Activated T-helper 2 cell treated with anti-CD3 and anti-CD28 coated beads, Interferon-gamma antibody, Interleukin-2, Interleukin-4, amounts not matched to agents 10 μg/mL and 5 μg/mL and 100 μg/mL, durations not matched to agents 14 hours and 24 hours and 36 hours (primary cell): ENCODE data around the gene EXOC7. TPM values are rescaled to one million over a fixed set of nuclear protein-coding genes. Genes with fewer than 3 reads are reported as not detected.

Experiments used
- DNase-seq: peaks from one replicate; pipeline ENCODE4 v3.0.0; 2021; ENCODE audit warnings: low spot score
- H3K27ac Mint-ChIP-seq: one replicate; pipeline ENCODE4 v1.8.0; 2021; ENCODE audit warnings: mixed read lengths
- H3K27me3 Mint-ChIP-seq: one replicate; pipeline ENCODE4 v1.8.0; 2021; ENCODE audit warnings: low read depth, mixed read lengths
- H3K36me3 Mint-ChIP-seq: one replicate; pipeline ENCODE4 v1.8.0; 2021; ENCODE audit warnings: low read depth, mixed read lengths
- H3K4me1 Mint-ChIP-seq: one replicate; pipeline ENCODE4 v1.8.0; 2021; ENCODE audit warnings: low read depth, mixed read lengths
- H3K4me3 Mint-ChIP-seq: one replicate; pipeline ENCODE4 v1.8.0; 2021; ENCODE audit warnings: low read depth, mild to moderate bottlenecking, moderate library complexity, mixed read lengths
- H3K9me3 Mint-ChIP-seq: one replicate; pipeline ENCODE4 v1.8.0; 2021; ENCODE audit warnings: mixed read lengths
- intact Hi-C: fragments of 100-400 bp; cut with micrococcal nuclease; formaldehyde crosslinking; loops from one replicate; pipeline ENCODE4 v1.15.1; 2023
- total RNA-seq: library from RNA; stranded (reverse); gene quantifications from 2 replicates; pipeline ENCODE4 v1.2.3, GENCODE V29; 2022

The EXOC7 gene
- total RNA-seq, 1 donor from 2014 or later, result 103 TPM

DNA sequence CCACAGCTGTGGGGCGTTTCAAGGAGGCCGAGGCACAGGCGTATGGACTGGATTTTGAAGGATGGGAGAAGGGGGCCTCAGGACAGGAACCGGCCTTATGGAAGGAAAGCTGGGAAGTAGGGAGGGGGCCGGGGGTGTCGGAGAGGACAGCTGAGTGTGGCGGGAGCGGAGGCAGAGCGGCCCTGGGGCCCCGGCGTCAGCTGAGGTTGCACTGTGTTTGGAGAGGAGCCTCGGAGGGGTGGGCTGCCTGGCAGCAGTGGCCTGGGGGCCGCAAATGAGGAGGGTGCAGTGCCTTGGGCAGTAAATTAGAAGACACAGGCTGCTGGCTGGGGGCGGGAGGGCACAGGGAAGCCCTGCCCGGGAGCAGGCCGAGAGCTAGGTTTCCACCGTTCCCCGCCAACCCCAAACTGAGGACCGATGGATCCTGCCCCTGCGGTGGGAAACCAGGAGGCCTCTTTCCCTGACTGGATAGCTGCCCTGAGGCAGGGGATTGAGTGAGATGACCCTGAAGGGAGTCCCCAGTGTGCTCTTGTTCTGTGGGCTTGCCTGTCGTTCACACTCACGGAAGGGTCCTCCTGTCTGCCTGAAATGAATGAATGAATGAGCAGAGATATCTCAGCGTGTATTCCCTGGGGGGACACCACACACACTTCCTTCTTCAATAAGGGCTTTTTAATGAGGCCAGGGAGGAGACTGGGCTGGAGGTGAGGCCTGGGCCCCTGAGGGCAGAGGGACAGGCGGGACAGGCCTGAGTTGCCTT, 19.0 kb upstream of the EXOC7 start:
- no peak overlapping the region for H3K4me3 Mint-ChIP-seq

DNA sequence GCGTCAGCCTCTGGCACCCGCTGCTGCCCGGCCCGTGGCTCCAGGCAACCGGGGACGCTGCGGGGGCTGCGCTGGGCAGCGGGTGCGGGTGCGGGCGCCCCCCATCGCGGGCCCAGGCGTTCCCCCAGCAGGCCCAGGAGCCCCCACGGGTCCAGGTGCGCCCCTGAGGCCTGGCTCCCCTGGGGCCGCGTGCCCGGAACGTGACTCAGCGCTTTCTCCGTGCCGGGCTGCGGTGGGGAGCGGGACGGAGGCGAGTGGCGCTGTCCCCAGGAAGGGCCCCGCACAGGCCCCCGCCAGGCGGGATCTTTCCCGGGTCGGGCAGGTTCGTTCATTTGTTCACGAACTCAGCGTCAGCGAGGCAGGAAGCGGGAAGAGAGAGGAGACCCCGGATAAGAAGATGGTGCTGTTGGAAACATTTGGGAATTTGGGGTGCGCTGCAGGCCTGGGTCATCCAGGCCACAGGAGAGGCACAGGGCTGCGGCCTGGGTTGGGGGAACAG, 18.4 kb upstream of the EXOC7 start:
- DNase-seq, result no peak
- Mint-ChIP-seq H3K4me3 (no peak overlapping the region), H3K4me1 (peaks cover 12% of the 10 kb centered on the region), H3K9me3 (no peaks in the 10 kb centered on the region), H3K27me3 (no peaks in the 10 kb centered on the region), H3K36me3 (no peaks in the 10 kb centered on the region), H3K27ac (peak overlapping the region; percentile 58)
- intact Hi-C loops, result loop anchor here (1.0 to 5.0 kb wide), 3 partner anchors 61 to 175 kb away; no protein-coding TSS in a partner anchor

More for the DNA sequence above, 19.0 kb upstream of the EXOC7 start:
- Mint-ChIP-seq H3K4me1 (peaks cover 15% of the 10 kb centered on the region), H3K27ac (peak overlapping the region; percentile 58), H3K36me3 (no peaks in the 10 kb centered on the region), H3K9me3 (no peaks in the 10 kb centered on the region), H3K27me3 (no peaks in the 10 kb centered on the region)
- DNase-seq, result no peak
- intact Hi-C loops, result loop anchor here (5.0 kb wide), 1 partner anchor 175 kb away; no protein-coding TSS in a partner anchor

DNA sequence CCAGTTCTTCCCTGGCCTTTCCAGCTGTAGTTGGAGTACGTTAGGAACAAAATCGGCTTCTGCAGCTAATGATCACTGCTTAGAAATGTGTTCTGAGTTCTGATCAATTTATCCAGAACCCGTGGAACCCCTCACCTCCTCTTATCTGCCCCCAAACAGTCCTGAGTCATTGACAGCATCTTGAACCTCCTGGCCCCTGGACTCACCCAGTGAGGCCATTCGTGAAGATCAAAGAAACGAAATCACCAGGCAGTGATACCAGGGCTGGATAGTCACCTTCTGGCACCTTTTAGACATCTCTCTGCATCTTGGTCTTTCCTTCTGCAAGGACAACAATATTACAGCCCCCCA, 17.0 kb upstream of the EXOC7 start:
- Mint-ChIP-seq H3K9me3 (no peaks in the 10 kb centered on the region), H3K27ac (no peak overlapping the region), H3K4me3 (no peak overlapping the region), H3K27me3 (no peaks in the 10 kb centered on the region), H3K36me3 (no peaks in the 10 kb centered on the region), H3K4me1 (peaks cover 6% of the 10 kb centered on the region)
- no peak for DNase-seq
- intact Hi-C loops, result loop anchor here (1.0 to 5.0 kb wide), 3 partner anchors 62 to 177 kb away; no protein-coding TSS in a partner anchor

DNA sequence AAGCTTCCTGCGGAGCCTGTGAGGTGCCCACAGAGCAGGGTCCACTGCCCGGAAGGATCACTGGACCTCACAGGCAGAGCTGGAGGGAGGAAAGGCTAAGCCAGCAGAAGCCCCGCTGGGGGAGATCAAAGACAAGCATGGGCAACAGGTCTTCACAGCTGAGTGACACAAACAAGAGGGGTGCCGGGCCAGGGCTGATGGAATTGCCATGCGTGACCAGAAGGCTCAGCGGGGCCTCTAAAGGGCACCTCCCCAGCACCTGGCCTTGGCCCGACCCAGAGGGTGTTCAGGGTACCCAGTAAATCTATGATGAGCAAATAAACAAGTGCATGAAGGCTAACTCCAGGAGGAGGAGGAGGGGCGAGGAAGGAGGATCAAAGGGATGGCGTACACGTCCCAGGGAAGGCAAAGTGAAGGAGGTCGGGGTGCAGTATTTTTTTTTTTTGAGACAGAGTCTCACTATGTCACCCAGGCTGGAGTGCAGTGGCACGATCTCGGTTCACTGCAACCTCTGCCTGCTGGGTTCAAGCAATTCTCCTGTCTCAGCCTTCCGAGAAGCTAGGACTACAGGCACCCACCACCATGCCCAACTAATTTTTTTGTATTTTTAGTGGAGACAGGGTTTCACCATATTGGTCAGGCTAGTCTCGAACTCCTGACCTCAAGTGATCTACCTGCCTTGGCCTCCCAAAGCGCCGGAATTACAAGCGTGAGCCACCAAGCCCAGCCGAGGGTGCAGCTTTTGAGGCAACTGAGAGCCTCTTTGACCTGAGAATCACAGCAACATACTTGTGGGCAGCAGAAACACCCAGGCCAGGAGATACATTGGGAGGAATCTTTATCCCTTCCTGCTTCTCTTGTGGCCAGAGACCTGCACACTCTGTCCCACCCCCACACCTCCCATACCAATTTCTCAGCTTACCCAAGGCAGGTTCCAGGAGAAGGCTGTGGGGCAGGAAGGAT, 16.1 kb upstream of the EXOC7 start:
- Mint-ChIP-seq H3K36me3 (no peaks in the 10 kb centered on the region), H3K27me3 (no peaks in the 10 kb centered on the region), H3K9me3 (no peaks in the 10 kb centered on the region), H3K4me3 (no peak overlapping the region), H3K27ac (no peak overlapping the region), H3K4me1 (peaks cover 6% of the 10 kb centered on the region)
- DNase-seq, result no peak
- intact Hi-C loops, result loop anchor here (2.0 to 5.0 kb wide), 2 partner anchors 63 to 178 kb away; no protein-coding TSS in a partner anchor

DNA sequence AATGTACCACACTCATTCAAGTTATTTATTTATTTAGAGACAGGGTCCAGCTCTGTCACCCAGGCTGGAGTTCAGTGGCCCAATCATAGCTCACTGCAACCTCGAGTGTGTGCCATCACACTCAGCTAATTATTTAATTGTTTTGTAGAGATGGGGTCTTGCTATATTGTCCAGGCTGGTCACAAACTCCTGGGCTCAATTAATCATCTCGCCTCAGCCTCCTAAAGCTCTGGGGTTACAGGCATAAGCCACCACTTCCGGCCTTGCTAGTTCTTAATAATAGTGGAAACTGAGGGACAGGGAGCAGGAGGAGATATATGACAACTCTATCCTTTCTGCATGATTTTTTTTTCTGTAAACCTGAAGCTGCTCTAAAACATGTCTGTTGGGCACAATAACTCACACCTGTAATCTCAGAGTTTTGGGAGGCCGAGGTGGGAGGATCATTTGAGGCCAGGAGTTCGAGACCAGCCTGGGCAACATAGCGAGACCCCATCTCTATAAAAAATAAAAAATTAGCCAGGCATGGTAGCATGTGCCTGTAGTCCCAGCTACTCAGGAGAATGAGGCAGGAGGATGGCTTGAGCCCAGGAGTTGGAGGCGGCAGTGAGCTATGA, 11.7 kb upstream of the EXOC7 start:
- no peak for DNase-seq
- Mint-ChIP-seq H3K4me1 (no peaks in the 10 kb centered on the region), H3K27me3 (peaks cover 5% of the 10 kb centered on the region), H3K9me3 (peaks cover 4% of the 10 kb centered on the region), H3K27ac (no peak overlapping the region), H3K36me3 (no peaks in the 10 kb centered on the region), H3K4me3 (no peak overlapping the region)
- intact Hi-C loops, result no loop called here

DNA sequence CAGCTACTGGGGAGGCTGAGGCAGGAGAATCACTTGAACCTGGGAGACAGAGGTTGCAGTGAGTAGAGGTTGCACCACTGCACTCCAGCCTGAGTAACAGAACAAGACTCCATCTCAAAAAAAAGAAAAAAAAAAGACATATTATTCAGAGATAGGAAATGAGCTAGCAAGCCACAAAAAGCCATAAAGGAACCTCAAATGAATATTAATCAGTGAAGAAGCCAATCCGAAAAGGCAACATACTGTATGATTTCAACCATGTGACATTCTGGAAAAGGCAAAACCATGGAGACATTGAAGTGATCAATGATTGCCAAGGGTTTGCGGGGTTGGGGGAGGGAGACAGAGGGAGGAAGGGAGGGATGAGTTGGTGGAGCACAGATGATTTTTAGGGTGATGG, 8.4 kb upstream of the EXOC7 start:
- no peak for DNase-seq
- Mint-ChIP-seq H3K27me3 (peaks cover 5% of the 10 kb centered on the region), H3K36me3 (no peaks in the 10 kb centered on the region), H3K27ac (no peak overlapping the region), H3K4me1 (no peaks in the 10 kb centered on the region), H3K4me3 (no peak overlapping the region), H3K9me3 (peaks cover 4% of the 10 kb centered on the region)
- intact Hi-C loops, result no loop called here

DNA sequence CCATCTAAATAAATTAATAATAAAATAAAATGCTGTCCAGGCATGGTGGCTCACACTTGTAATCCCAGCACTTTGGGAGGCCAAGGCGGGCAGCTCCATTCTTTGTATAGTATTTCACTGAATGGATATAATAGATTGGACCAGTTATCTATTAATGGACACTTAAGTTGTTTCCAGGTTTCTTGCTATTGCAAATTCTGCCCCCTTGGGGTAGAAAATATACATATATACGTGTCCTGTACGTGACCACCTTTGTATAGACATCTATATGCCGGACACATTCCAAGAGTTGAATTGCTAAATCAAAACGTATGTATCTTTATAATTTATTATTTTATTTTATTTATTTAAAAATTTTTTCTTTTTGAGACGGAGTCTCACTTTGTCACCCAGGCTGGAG, 3.9 kb upstream of the EXOC7 start:
- Mint-ChIP-seq H3K4me3 (no peak overlapping the region), H3K27me3 (no peaks in the 10 kb centered on the region), H3K27ac (no peak overlapping the region), H3K9me3 (no peaks in the 10 kb centered on the region), H3K36me3 (peaks cover 5% of the 10 kb centered on the region), H3K4me1 (peaks cover 4% of the 10 kb centered on the region)
- intact Hi-C loops, result loop anchor here (1.0 to 10.0 kb wide), 2 partner anchors 93 to 203 kb away; partner anchors contain the start of gene MRPL38
- DNase-seq, result no peak

DNA sequence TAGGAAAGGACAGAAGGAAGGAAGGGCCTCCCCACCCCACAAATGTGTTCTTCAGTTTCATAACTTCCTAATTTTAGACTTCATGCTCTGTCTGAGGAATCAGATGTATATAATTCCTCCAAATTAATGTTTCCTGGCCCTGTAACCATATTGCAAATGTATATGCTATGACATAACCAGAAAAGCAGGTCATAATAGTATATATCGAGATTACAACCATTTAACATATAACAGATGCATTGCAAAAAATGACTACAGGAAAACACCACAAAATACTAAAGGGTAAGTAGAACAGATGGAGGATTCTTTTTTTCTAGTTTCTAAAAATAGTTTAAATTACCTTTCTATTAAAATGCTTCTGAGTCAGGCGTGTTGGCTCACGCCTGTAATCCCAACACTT, 3.1 kb upstream of the EXOC7 start:
- H3K4me1 Mint-ChIP-seq, result peaks cover 7% of the 10 kb centered on the region
- H3K27me3 Mint-ChIP-seq, result no peaks in the 10 kb centered on the region
- H3K4me3 Mint-ChIP-seq, result no peak overlapping the region
- intact Hi-C loops, result loop anchor here (1.0 to 10.0 kb wide), 2 partner anchors 92 to 202 kb away; partner anchors contain the start of gene MRPL38
- no peak overlapping the region for H3K27ac Mint-ChIP-seq
- no peak for DNase-seq
- H3K36me3 Mint-ChIP-seq, result peaks cover 7% of the 10 kb centered on the region
- H3K9me3 Mint-ChIP-seq, result no peaks in the 10 kb centered on the region

DNA sequence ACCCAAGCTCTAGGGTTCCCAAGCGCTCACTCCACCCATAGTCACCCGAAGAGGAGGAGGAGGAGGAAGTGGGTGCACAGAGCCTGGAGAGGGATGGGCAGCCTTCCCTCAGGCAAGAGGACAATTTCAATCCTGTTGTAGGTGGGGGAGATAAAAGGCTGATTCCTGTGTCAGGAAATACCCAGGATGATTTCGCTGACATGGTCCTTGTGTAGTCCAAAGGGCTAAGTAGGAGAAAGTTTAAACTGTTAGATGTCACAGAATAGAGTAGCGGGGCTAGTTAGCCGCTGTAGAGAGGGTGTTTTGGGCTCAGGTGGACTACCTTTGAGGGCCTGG, 1.3 kb upstream of the EXOC7 start:
- Mint-ChIP-seq H3K4me1 (peaks cover 9% of the 10 kb centered on the region), H3K9me3 (no peaks in the 10 kb centered on the region), H3K27me3 (no peaks in the 10 kb centered on the region), H3K36me3 (peaks cover 18% of the 10 kb centered on the region), H3K27ac (peak overlapping the region; percentile 93), H3K4me3 (peak overlapping the region; percentile 96)
- intact Hi-C loops, result loop anchor here (10.0 kb wide), 1 partner anchor 200 kb away; the partner anchor contains the start of gene MRPL38
- DNase-seq, result no peak

DNA sequence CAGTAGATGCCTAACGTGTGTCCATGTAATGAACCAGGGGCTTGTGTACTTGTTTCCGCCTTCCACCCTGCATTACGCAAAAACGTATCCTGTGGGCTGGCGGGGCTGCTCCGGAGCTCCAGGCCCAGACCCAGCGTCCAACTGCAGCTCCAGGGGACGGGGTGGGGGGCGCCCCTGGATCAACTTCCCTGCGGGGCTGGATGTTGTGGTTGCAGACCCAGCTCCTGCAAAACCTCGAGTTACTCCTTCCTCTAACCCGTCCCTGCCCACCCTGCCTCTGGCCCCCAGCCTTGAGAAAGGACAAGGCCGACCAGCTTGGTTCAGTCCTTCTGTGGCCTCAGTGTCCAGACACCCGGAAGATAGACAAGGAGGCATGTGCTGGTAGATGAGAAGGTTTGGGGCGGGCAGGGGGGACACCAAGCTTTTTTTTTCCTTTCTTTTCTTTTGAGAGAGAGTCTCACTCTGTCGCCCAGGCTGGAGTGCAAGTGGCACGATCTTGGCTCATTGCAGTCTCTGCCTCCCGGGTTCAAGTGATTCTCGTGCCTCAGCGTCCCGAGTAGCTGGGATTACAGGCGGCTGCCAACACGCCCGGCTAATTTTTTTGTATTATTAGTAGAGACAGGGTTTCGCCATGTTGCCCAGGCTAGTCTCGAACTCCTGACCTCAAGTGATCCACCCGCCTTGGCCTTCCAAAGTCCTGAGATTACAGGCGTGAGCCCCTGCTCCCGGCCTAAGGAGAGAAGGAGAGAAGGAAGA, 731 bp upstream of the EXOC7 start:
- peaks cover 24% of the 10 kb centered on the region for H3K36me3 Mint-ChIP-seq
- H3K4me1 Mint-ChIP-seq, result peaks cover 10% of the 10 kb centered on the region
- intact Hi-C loops, result loop anchor here (10.0 kb wide), 1 partner anchor 200 kb away; the partner anchor contains the start of gene MRPL38
- H3K9me3 Mint-ChIP-seq, result no peaks in the 10 kb centered on the region
- no peak for DNase-seq
- peak overlapping the region; percentile 93 for H3K27ac Mint-ChIP-seq
- H3K4me3 Mint-ChIP-seq, result peak overlapping the region; percentile 96
- H3K27me3 Mint-ChIP-seq, result no peaks in the 10 kb centered on the region

DNA sequence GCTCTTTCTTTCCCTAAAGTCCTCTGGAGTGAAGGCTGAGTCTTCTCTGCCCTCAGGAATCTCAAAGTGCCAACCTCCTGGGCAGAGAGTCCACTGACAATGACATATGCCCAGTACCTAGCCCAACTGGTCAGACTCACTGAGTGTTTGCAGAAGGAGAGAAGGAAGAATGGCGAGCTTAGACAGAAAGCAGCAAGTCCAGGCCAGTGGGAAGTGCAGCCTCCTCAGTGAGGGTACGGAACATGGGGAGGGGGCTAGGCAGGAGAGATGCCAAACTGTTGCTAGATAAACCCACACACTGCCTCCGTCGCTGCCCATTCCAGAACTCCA, 678 bp downstream of the EXOC7 start:
- H3K4me3 Mint-ChIP-seq, result peak overlapping the region; percentile 96
- H3K36me3 Mint-ChIP-seq, result peaks cover 32% of the 10 kb centered on the region
- intact Hi-C loops, result loop anchor here (2.0 to 10.0 kb wide), 2 partner anchors 30 to 198 kb away; partner anchors contain the start of genes MRPL38 and SRP68

More for the DNA sequence above, 678 bp downstream of the EXOC7 start:
- Mint-ChIP-seq H3K9me3 (no peaks in the 10 kb centered on the region), H3K4me1 (peaks cover 10% of the 10 kb centered on the region), H3K27me3 (no peaks in the 10 kb centered on the region), H3K27ac (peak overlapping the region; percentile 93)
- DNase-seq, result no peak
